Measurements from ENCODE around the gene H2AZ2.
A peak's percentile ranks its signal among the peaks of the same experiment; 100 is the strongest.
"Not testable (repeated sequence)": the region's sequence is repeated elsewhere in the genome, so short reads cannot be mapped to it uniquely, and the experiment has no call there.

Gene H2AZ2

GRCh38 chr7:44847920-44848634 is at the start of gene H2AZ2:
TSS of gene H2AZ2 (minus strand) at chr7:44848087. CDS start at chr7:44847971, 116 bp downstream.
- DNase-seq = peak; percentile 100

- DNase-seq = no peak
Measured at GRCh38 chr7:44897309-44897708, 49.4 kb upstream of the H2AZ2 start.

GRCh38 chr7:44894888-44895580 is 47.1 kb upstream of the H2AZ2 start:
- DNase-seq = no peak

- no peak for DNase-seq
Measured at GRCh38 chr7:44893710-44894234, 45.9 kb upstream of the H2AZ2 start.

- DNase-seq = no peak
Measured at GRCh38 chr7:44891791-44892190, 43.9 kb upstream of the H2AZ2 start.

GRCh38 chr7:44891372-44891771 is 43.5 kb upstream of the H2AZ2 start:
- peak; percentile 51 to 64 for DNase-seq

GRCh38 chr7:44889086-44889781 is 41.3 kb upstream of the H2AZ2 start:
- DNase-seq = no peak

- peak in 1 of 2 donors; percentile 56 for DNase-seq
Measured at GRCh38 chr7:44887293-44887692, 39.4 kb upstream of the H2AZ2 start.

GRCh38 chr7:44885394-44886317 is 37.8 kb upstream of the H2AZ2 start, which contains the start of gene PURB:
TSS of gene PURB (minus strand) at chr7:44885530. CDS start at chr7:44885348, 182 bp downstream.
- DNase-seq = peak; percentile 97 to 98

- DNase-seq = peak; percentile 48 to 53
Measured at GRCh38 chr7:44884621-44885393, 36.9 kb upstream of the H2AZ2 start.

- DNase-seq = no peak
Measured at GRCh38 chr7:44883961-44884620, 36.2 kb upstream of the H2AZ2 start.

GRCh38 chr7:44882899-44883298 is 35.0 kb upstream of the H2AZ2 start:
- no peak for DNase-seq

- no peak for DNase-seq
Measured at GRCh38 chr7:44881610-44882009, 33.7 kb upstream of the H2AZ2 start.

- no peak for DNase-seq
Measured at GRCh38 chr7:44881066-44881600, 33.2 kb upstream of the H2AZ2 start.

- DNase-seq = no peak
Measured at GRCh38 chr7:44880317-44881018, 32.6 kb upstream of the H2AZ2 start.

- DNase-seq = no peak
Measured at GRCh38 chr7:44876393-44876792, 28.5 kb upstream of the H2AZ2 start.

GRCh38 chr7:44875241-44875640 is 27.4 kb upstream of the H2AZ2 start:
- no peak for DNase-seq

GRCh38 chr7:44872787-44873186 is 24.9 kb upstream of the H2AZ2 start:
- DNase-seq = no peak

- not testable (repeated sequence) for DNase-seq
Measured at GRCh38 chr7:44871918-44872317, 24.0 kb upstream of the H2AZ2 start.

GRCh38 chr7:44870780-44871179 is 22.9 kb upstream of the H2AZ2 start:
- not testable (repeated sequence) for DNase-seq

Data from CD4-positive, alpha-beta T cell treated with Interleukin-1 beta for 1 hour (primary cell).